Effector memory CD4-positive, alpha-beta T cell (primary cell): Measurements from ENCODE around the gene ABCD2.

Experiments used
- DNase-seq, 3 donors: peaks; one replicate each; pipeline ENCODE4 v3.0.0-alpha.2; 2020
- H3K27ac ChIP-seq: 2 replicates; pipeline ENCODE4 v1.7.0; 2013; ENCODE audit warnings: mild to moderate bottlenecking, low read length, moderate library complexity; ENCODE audit not compliant: insufficient read depth, poor library complexity, severe bottlenecking
- H3K27me3 ChIP-seq: replicated peaks from 2 replicates; pipeline ENCODE4 v1.7.0; 2013; ENCODE audit warnings: mild to moderate bottlenecking, low read length; ENCODE audit not compliant: insufficient read depth, control insufficient read depth, poor library complexity, severe bottlenecking
- H3K36me3 ChIP-seq: 2 replicates; pipeline ENCODE4 v1.7.0; 2013; ENCODE audit warnings: mild to moderate bottlenecking, low read length, moderate library complexity; ENCODE audit not compliant: control insufficient read depth, insufficient read depth
- H3K4me1 ChIP-seq: 2 replicates; pipeline ENCODE4 v1.7.0; 2013; ENCODE audit warnings: low read length, mild to moderate bottlenecking; ENCODE audit not compliant: control insufficient read depth, insufficient read depth, poor library complexity, severe bottlenecking
- H3K4me3 ChIP-seq: 2 replicates; pipeline ENCODE4 v1.7.0; 2013; ENCODE audit warnings: low read length, low read depth, mild to moderate bottlenecking; ENCODE audit not compliant: insufficient read depth, poor library complexity, severe bottlenecking
- H3K9me3 ChIP-seq: 2 replicates; pipeline ENCODE4 v1.7.0; 2013; ENCODE audit warnings: mild to moderate bottlenecking, low read length, moderate library complexity; ENCODE audit not compliant: control insufficient read depth

ABCD2 gene

DNA sequence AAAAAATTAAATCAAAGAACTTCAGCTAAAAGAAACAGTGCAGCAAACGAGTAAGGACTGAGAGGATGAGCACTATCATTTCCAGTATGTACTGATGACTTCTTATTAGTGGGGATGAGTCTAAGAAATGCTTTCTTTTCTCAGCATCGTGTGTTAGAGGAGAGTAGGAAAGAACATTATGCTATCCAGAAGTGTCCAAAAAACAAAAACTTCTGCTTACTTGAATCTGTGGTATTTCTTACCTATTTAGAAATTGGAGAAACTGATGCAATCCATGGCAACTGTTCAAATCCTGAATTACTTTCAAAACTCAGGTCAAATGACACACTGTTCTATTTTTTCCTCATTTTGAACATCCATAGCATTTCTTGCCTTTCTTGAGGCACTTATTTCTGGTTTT lies 23.7 kb downstream of the ABCD2 start:
- no peaks in the 10 kb centered on the region for H3K27me3 ChIP-seq
- H3K4me1 ChIP-seq = no peaks in the 10 kb centered on the region
- no peak for DNase-seq
- H3K36me3 ChIP-seq = peaks cover 19% of the 10 kb centered on the region
- H3K9me3 ChIP-seq = no peaks in the 10 kb centered on the region
- no peak overlapping the region for H3K4me3 ChIP-seq
- H3K27ac ChIP-seq = no peak overlapping the region

DNA sequence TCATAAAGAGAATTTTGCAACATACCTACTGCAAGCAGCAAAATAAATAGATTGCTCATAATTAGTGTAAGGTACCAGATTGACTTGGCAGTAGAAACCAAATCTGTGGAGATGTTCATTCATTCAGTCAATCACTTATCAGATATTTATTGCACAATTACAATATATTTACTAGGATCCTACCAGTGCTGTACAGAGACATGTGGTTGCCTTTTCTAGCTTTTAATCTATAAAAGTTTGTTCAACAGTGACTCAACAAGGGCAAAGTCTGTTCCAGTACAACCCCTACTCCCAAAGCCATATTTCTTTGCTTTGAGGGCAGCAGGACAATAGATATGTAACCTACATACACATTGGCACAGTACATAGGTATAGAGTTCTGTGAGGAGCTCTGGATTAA lies 27.3 kb downstream of the ABCD2 start:
- peaks cover 2% of the 10 kb centered on the region for H3K4me1 ChIP-seq
- H3K36me3 ChIP-seq = peaks cover 5% of the 10 kb centered on the region
- H3K9me3 ChIP-seq = no peaks in the 10 kb centered on the region
- no peak for DNase-seq
- no peaks in the 10 kb centered on the region for H3K27me3 ChIP-seq
- H3K27ac ChIP-seq = no peak overlapping the region
- H3K4me3 ChIP-seq = no peak overlapping the region

DNA sequence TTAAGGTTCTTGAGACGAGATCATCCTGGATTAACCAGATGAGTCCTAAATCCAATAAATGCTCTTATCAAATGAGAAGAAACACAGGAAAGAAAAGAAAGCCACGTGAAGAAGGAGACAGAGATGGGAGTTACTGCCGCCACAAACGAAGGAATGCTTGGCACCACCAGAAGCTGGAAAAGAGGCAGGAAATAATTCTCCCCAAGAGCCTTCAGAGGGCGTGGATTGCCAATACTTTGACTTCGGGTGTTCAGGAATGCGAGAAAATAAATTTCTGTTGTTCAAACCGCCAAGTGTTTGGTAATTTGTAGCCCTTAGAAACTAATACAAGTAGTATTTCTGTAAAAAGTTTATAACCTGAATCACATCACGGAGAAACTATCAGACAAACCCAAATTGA lies 31.3 kb downstream of the ABCD2 start:
- no peaks in the 10 kb centered on the region for H3K27me3 ChIP-seq
- peaks cover 9% of the 10 kb centered on the region for H3K36me3 ChIP-seq
- no peak overlapping the region for H3K27ac ChIP-seq
- DNase-seq = no peak
- no peak overlapping the region for H3K4me3 ChIP-seq
- no peaks in the 10 kb centered on the region for H3K9me3 ChIP-seq
- peaks cover 3% of the 10 kb centered on the region for H3K4me1 ChIP-seq

DNA sequence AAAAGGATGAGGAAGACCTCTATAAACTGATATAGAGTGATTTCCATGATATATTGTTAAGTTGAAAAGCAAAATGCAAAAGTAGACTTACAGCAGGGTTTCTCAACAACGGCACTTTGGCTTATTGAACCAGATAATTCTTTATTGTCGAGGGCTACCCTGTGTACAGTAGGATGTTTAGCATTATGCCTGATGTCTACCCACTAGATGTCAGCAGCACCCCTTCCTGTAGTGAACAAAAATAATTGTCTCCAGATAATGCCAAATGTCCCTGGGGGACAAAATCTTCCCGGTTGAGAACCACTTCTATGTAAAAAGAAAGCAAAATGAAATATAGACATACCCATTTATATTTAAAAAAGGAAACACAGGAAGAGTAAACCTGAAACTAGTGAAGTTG lies 32.4 kb downstream of the ABCD2 start:
- Histone ChIP-seq H3K27me3 (no peaks in the 10 kb centered on the region), H3K36me3 (peaks cover 9% of the 10 kb centered on the region), H3K4me1 (peaks cover 3% of the 10 kb centered on the region), H3K27ac (no peak overlapping the region), H3K4me3 (no peak overlapping the region), H3K9me3 (no peaks in the 10 kb centered on the region)
- DNase-seq = peak in 1 of 3 donors; percentile 1

DNA sequence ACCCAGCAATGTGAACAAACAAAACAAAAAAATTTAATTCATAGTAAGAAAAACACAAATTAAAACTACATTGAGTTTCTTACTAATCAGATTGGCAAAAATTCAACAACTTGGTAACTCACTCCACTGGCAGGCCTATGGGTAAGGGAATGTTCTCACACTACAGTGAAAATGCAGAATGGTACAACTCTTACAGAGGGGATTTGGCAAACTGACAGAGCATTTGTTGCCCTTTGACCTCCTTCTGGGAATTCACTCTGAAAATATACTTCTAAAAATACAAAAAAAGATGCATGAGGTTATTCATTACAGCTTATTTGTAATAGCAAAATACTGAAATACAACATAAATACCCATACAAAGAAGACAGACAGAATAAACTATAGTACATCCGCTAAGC lies 32.8 kb downstream of the ABCD2 start:
- H3K4me1 ChIP-seq = peaks cover 3% of the 10 kb centered on the region
- no peak overlapping the region for H3K27ac ChIP-seq
- no peaks in the 10 kb centered on the region for H3K9me3 ChIP-seq
- no peak for DNase-seq
- no peak overlapping the region for H3K4me3 ChIP-seq
- H3K27me3 ChIP-seq = no peaks in the 10 kb centered on the region
- H3K36me3 ChIP-seq = peaks cover 9% of the 10 kb centered on the region

DNA sequence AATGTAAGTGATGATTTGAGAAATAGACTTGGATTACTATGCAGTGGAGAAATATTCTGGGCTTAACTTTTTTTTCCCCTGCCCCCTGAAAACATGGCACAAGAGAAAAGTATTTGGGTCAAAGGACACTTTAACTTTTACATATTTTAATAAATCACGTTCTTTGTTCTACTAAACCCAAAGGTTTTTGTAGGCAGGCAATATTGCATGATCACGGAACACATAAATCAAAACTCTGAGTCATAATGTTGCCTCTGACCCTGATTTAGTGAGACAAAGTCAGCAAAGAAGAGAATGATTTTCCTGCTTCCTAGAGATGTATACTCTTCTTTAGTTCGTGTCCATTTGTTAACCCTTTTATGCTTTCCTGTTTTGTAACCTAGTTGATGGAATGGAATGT lies 38.0 kb downstream of the ABCD2 start:
- no peaks in the 10 kb centered on the region for H3K9me3 ChIP-seq
- H3K27ac ChIP-seq = no peak overlapping the region
- no peak overlapping the region for H3K4me3 ChIP-seq
- H3K4me1 ChIP-seq = no peaks in the 10 kb centered on the region
- DNase-seq = no peak
- peaks cover 18% of the 10 kb centered on the region for H3K36me3 ChIP-seq
- no peaks in the 10 kb centered on the region for H3K27me3 ChIP-seq

DNA sequence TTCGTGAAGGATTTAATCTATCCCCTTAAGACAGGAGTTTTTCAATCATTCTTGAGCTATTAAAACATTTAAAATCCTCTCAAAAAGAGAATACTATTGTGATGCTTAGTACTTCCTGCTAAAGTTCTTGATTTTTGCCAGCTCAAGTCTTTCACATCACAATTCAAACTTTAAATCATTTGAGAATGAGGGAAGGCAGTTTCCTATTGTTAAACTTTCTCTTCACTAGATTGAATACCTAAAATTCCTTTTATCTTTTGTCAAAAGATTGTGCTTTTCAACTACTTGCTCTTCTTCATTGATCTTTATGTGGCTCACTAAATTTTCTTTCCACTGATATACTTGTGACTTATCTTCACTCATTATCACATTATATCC lies 44.1 kb downstream of the ABCD2 start:
- no peak for DNase-seq
- Histone ChIP-seq H3K9me3 (no peaks in the 10 kb centered on the region), H3K4me1 (no peaks in the 10 kb centered on the region), H3K27me3 (no peaks in the 10 kb centered on the region), H3K36me3 (peaks cover 20% of the 10 kb centered on the region), H3K27ac (no peak overlapping the region), H3K4me3 (no peak overlapping the region)

DNA sequence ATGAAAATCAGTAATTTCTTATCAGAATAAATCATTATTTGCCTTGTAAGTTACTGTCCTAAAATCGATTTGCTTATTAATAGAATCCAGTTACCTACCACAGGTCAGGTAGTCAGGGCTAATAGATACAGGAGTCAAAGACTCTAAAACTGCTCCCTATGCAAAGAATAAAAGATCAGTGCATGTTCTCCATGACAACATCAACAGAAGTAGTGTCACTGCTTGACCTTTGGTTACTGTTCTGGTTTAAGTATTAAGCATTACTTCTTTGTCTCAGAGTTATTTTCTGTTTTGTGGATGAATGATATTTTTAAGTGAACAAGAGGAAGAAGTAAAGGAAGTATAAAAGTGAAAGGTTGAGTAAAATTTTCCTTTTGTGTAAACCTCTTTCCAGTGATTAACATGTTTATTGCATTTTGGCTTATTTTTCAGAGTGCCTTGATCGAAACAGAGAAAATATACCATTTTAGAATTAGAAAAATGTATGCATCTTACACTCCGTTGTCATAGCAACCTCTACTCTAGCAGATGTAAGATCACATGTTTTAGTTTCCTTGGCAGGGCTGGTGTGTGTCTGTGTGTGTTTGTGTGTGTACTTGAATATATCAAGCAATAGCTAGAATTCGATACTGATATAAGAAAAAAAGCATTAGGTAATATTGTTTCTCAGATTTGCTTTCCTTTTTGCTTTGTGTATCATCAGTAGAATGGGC lies 44.7 kb downstream of the ABCD2 start:
- DNase-seq = no peak
- Histone ChIP-seq H3K27me3 (no peaks in the 10 kb centered on the region), H3K27ac (no peak overlapping the region), H3K9me3 (no peaks in the 10 kb centered on the region), H3K4me1 (no peaks in the 10 kb centered on the region), H3K4me3 (no peak overlapping the region), H3K36me3 (peaks cover 25% of the 10 kb centered on the region)

DNA sequence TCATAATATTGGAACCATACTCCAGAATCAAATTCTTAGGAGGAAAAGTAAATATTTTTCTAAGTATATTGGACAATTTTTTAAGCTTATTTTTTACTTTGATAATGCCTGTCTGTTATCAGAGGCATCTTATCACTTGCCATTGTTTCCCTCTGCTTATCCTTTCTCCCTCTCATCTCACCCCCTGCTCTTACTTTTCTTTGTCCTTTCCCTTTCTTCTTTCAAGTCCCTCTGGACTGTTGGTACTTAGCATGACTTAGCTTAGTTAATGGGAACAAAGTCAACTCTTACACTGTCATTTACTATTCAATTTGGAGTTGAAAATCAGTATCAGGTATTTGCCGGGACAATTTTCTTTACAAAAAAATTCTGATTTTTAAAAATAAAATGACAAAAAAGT lies 45.2 kb downstream of the ABCD2 start:
- no peak for DNase-seq
- Histone ChIP-seq H3K4me3 (no peak overlapping the region), H3K36me3 (peaks cover 27% of the 10 kb centered on the region), H3K27ac (no peak overlapping the region), H3K9me3 (no peaks in the 10 kb centered on the region), H3K4me1 (no peaks in the 10 kb centered on the region), H3K27me3 (no peaks in the 10 kb centered on the region)

DNA sequence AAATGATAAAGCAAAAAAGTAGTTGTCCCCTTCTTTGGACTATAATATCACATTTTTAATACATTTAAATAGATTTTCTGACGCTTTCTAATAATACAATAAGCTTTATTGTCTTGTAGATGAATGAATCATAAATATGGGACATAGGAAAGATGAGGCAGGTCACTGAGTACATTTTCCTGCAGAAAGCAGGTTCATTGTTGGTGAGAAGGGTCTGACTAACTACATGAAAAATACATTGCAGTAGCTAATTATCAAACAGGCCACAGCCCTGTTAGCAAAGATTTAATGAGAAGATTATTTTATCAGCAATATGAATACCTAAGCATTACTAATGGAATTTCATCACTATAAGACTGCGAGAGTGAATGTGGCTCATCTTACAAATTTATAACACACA lies 45.6 kb downstream of the ABCD2 start:
- H3K4me1 ChIP-seq = no peaks in the 10 kb centered on the region
- no peaks in the 10 kb centered on the region for H3K27me3 ChIP-seq
- H3K4me3 ChIP-seq = no peak overlapping the region
- H3K36me3 ChIP-seq = peaks cover 27% of the 10 kb centered on the region
- no peak for DNase-seq
- H3K27ac ChIP-seq = no peak overlapping the region
- H3K9me3 ChIP-seq = no peaks in the 10 kb centered on the region
